Inflammatory macrophage treated with lipopolysaccharide for 1 hour (primary cell): Measurements from ENCODE around the gene CBX4.

Experiments
- DNase-seq, 2 donors: peaks; one replicate each; pipeline ENCODE4 v3.0.0-alpha.2; 2020 to 2022

CBX4 gene

DNA sequence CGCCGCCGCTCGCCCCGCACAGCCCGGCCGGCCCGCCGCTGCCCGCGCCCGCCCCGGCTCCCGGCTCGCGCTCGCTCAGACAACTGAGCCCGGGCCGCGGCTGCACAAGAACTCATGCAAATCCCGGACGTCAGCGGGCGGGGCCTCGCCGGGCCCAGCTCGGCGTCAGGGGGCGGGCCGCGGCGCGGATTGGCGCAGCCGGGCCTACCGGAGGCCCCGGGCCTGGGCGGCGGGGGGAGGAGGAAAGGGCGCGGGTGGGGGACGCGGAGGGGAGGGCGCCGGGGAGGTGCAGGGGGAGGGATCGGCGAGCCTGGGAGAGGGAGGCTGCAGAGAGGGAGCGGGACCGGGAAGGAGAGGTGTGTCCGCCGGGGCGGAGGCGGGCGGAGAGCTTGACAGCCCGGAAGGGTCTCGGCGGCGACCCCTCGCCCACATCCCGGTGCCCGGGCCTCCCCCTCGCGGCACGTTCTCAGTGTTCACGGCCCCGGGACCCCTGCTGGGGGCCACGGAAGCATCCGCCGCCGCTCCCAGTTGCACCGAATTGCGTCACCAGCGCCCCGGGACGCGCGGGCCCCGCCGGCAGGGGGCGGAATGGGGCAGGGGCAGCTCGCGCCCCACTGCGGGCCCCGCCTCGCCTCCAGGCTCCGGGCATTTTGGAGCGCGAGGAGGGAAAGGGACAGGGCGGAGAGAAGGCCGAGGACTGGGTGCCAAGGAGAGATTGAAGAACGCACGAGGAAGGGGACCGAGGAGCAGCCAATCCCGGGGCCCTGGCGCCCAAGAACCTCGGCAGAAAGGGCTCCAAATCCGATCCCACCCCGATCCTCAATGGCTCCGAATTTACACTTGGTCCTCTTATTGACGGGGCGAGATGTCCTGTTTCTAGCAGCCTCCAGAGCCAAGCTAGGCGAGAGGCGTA is at the start of gene CBX4:
CBX4 (minus strand) TSS at position 85 of the 913 bp plus-strand sequence. CDS start 189 bp downstream, outside the sequence.
- DNase-seq = peak; percentile 90 to 93

DNA sequence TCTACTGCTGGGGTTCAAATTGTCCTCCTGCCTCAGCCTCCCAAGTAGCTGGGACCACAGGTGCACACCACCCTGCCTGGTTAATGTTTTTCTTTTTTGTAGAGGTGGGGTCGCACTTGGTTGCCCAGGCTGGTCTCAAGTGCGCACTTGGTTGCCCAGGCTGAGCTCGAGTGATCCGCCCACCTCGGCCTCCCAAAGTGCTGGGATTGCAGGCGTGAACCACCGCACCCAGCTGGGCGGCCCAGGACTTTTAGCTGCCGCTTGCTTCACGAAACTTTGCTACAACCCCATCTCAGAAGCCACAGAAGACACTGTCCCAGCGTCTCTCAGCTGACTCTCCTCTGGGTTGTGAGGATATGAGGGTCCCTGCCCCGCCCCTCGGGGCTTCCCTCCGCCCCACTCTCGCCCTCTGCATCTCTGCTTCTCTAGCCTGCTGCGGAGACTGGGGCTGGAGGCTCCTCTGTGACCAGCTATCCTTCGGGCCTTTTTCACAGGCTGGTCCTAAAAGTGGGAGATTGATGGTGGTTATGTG is 48.8 kb upstream of the CBX4 start:
- DNase-seq = no peak

DNA sequence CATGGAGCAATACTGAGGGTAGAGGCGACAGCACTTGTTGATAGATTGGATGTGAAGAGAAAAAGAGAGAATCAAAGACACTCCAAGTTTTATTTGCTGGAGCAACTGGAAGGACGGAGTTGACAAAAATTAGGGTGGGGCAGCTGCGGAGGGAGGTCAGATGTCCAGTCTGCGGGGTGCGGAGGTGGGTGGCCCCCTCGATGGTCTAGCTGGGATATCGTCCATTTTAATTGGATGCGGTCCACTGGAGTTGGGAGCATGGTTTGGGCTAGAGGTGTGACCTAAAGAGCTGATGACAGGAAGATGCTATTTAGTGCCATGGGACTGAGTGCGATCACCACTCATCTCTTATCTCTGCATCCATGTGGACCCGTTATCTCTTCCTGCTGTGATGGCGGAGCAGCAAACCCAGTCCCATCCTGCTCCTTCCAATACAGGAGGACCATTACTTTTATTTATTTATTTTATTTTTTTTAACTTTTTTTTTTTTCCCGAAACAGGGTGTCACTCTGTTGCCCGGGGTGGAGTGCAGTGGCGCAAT is 48.3 kb upstream of the CBX4 start:
- no peak for DNase-seq

DNA sequence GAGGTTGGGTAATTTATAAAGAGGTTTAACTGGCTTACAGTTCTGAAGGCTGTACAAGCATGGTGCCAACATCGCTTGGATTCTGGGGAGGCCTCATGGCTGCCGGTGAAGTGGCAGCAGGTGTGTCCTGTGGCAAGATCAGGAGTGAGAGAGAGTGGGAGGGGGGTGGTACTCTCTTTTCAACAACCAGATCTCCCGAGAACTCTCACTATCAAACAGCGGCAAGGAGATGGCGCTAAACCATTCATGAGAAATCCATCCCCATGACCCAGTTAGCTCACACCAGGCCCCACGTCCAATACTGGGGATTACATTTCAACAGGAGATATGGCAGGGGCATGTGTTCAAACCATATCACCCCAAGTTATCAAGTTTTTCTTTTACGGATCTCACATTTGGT is 44.0 kb upstream of the CBX4 start:
- DNase-seq = no peak

DNA sequence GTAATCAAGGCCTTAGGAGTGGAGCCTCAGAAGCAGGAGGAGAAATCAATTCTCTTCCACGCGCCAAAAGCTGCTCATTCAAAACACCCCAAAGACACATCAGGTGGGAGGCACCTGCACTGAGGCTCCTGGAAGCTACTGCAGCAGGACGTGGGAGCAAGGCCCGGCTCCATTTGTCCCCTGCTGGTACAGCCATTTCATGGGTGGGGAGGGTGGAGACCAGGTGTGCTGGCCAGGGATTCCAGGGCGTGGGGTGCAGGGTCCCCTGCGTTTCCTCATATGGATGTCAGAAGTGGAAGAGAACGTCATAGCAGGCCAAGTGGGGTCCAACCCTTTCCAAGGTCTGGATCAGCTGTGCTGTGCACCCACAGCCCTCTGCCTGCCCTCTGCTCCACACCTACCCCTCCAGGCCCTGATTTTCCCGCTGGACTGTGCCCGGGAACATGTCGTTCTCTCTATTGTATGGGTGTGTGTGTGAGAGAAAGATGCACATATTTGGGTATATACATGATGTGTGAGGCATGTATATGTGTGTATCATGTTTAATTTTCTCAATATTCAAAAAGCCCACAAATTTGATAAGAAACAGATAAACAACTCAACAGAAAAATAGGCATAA is 39.2 kb upstream of the CBX4 start:
- DNase-seq = no peak

DNA sequence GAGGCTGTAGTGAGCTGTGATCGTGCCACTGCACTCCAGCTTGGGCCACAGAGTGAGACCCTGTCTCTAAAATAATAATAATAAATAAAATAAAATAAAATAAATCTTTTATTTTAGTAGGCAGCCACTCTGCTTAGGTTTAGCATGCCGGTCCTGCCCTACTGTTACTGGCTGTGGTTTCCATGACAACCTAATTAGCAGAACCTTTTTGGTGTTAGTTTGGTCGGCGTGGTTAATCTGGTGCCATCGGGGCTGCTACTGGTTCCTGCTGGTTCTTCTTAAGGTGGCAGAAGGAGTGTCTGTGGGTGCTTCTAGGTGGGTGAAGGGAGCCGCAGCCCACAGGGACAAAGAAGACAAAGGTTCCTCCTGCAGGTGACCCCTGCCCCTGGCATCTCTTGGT is 37.8 kb upstream of the CBX4 start:
- DNase-seq = no peak

DNA sequence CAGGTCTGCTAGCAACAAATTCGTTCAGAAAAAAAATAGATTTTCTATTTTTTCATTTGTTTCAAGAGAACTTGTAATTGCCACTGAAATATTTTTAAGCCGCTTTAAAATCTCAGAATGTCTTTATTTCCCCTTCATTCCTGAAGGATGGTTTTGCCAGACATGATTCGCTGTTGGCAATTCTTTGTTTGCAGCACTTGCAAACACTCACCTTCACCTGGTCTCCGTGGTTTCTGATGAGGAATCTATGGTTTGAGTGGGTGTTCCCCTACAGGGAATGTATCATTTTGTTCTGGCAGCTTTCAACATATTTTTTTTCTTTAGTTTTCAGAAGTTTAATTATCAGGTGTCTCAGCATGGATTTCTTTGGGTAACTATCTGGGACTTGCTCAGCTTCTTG is 36.3 kb upstream of the CBX4 start:
- DNase-seq = no peak

DNA sequence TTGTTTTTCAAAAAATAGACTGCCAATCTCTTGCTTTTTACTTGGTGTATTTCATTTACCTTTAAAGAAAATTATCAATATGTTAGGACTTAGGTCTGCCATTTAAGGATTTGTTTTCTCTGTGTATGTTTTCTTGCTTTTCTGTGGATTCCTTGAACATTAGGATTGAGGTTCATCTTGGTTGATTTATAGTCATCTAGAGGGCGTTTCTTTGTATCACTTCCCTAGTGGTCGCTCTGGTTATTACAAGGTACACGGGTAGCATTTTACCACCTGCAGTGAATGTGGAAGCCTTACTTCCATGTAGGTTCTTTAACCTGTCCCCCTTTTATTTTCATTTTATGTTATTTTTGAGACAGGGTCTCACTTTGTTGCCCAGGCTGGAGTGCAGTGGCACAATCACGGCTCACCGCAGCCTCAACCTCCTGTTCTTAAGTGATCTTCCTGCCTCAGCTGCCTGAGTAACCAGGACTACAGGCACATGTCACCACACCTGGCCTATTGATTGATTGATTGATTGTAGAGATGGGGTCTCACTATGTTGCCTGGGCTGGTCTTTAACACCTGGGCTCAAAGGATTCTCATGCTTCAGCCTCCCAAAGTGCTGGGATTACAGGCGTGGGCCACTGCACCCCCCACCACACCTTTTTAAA is 35.2 kb upstream of the CBX4 start:
- peak in 1 of 2 donors; percentile 46 for DNase-seq

DNA sequence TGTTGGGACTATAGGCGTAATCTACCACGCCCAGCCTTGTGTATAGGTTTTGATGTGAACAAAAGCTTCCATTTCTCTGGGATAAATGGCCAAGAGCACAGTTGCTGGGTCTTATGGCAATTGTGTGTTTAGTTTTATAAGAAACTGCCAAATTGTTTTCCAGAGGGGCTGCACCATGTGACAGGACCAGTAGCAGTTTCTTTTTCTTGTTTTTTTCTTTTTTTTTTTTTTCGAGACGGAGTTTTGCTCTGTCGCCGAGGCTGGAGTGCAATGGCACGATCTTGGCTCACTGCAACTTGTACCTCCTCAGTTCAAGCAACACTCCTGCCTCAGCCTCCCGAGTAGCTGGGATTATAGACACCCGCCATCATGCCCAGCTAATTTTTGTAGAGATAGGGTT is 34.3 kb upstream of the CBX4 start:
- no peak for DNase-seq

DNA sequence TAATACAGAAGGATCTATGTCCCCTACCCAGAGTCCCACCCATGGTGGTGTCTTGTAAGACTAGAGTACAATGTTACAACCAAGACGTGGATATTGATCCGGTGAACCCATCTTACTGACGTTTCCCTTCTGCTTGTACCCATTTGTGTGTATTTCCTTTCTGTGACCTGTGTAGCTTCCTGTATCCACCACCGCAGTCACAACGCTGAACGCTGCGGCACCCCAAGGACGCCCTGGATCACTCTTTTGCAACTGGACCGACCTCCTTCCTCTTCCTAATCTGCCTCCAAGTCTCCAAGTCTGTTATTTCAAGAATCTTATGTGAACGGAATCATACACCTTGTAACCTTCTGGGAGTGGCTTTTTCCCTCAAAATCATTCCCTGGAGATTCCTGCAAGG is 33.5 kb upstream of the CBX4 start:
- peak in 1 of 2 donors; percentile 2 for DNase-seq

DNA sequence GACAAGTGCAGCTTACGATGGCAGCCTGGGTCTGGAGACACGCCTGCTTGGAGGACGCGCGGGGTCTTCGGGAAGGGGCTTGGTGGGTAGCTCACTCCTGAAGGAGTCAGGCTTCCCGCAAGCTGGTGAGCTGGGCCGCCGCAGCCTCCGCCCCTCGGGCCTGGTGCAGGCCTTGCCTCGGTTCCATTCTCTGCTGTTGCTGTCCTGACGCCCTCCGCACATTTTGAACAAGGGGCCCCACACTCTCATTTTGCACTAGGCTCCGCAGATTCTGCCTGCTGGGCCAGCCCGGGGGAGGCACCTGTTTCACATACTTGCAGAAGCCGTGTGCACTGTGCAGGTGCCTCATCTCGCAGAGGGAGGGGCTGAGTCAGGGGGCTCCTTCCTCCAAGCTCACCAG is 31.9 kb upstream of the CBX4 start:
- no peak for DNase-seq

DNA sequence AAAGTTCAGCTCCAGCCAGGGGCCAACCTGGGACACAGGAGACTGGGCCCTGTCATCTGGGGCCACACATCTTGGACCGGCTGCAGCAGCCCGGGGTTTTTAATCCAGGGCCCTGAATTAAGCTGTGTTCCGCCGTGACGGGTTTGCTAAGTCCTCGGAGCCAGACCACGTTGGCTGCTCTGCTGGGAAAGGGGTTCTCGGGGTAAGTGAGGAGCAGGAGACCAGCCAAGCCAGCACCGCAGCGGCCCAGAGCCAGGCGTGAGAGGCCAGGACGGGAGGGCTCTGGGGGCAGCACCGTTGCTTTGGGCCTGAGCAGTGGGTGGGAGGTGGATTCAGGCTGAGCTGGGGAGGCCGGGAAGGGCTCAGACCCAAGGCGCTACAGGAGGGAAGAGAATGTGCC is 31.3 kb upstream of the CBX4 start:
- no peak for DNase-seq

DNA sequence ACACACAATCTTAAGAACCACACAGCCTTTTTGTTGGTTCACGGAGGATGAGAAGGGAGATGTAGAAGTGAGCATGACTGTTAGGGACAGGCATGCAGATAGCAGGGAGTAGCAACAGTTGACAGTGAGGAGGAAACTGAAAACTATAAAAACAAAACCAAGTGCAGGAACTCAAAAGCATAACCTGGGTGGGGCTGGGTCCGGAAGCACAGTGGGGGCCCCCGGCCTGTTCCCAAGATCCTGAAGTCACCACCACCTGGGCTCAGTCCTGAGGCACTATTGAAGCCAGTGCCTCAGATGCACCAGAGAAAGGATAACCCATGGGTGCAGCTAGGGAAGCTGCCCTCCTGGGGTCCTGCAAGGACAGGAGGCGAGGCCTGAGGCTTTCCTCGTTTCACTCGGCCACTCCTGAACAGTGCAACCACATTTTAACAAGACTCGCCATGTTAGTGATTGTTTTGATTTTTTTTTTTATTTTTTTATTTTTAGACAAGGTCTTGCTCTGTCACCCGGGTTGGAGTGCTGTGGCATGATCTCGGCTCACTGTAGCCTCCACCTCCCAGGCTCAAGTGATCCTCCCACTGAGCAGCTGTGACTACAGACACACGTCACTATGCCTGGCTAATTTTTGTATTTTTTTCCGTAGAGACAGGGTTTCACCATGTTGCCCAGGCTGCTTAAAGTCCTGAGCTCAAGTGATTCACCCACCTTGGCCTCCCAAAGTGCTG is 27.7 kb upstream of the CBX4 start:
- DNase-seq = no peak

DNA sequence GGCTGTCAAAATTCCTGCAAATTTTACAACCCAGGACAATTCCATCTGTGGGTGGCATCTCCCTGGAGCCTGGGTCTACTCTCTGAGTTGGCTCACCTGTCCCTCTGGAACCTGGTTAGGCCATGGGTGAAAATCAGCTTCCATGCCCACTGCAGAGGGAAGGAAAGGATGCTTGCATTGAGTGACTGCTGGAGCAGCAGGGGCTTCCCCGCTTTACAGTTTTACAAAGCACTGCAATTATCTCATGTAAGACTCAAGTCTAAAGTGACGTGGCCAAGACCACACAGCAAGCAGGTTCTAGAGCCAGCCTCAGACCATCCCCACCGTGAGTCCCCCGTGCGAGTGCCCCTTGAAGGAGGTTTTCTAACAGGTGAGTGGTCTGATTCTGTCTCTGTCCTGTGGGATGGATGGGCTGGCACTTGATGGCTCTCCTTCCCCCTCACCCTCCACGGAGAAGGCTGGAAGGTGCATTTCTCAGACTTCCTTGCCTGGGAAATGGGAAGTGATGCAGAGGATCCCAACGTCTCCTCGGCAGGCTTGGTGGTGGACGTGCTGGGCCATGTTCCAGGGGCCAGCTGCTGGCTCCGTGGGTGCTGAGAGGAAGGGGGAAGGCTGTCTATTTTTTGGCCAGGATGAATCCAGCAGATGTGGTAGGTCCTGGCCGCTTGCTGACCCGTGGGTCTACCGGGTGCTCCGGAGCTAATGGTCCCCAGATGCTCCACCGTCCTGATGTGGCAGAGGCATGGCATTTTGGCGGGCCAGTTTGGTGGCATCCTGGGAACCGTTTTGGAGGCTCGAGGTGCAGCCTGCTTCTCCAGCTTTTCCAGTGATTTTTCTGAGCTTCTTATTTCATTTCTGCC is 26.3 kb upstream of the CBX4 start:
- no peak for DNase-seq

DNA sequence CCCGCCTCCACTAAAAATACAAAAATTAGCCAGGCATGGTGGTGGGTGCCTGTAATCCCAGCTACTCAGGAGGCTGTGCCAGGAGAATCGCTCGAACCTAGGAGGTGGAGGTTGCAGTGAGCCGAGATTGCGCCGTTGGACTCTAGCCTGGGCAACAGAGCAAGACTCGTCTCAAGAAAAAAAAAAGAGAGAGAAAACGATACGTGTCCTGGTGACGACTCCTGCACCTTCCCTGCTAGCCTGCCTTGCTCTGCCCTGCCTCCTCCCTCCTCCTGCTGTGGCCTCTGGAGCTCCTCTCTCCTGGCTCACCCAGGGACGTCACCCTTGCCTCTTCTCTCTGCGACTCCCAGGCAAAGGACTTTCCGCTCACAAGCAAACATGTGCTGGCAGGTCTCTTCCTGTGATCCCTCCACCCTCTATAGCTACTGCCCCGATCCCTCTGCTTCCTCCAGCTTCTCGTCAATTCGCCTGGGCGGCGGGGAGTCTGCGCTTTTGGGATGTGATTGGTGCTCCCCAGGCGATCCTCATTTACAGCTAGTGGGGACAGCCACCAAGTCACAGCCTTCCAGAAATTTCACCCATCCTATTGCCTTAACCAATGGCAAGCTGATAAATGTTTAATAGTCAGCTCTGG is 25.5 kb upstream of the CBX4 start:
- no peak for DNase-seq

DNA sequence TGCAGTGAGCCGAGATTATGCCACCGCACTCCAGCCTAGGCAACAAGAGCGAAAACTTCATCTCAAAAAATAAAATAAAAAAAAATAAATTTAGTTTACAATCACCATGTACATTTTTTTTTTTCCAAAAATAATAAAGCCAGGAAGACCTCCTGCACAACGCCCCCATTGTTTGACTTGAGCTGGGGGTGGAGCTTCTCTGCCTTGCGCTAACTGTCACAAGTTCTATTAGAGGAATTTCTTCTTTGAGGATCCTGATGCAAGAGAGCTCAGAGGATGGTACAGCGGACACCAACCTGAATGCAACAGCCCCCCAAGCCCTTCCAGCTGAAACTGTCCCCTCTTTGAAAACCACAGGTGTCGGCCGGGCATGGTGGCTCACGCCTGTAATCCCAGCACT is 24.9 kb upstream of the CBX4 start:
- no peak for DNase-seq

DNA sequence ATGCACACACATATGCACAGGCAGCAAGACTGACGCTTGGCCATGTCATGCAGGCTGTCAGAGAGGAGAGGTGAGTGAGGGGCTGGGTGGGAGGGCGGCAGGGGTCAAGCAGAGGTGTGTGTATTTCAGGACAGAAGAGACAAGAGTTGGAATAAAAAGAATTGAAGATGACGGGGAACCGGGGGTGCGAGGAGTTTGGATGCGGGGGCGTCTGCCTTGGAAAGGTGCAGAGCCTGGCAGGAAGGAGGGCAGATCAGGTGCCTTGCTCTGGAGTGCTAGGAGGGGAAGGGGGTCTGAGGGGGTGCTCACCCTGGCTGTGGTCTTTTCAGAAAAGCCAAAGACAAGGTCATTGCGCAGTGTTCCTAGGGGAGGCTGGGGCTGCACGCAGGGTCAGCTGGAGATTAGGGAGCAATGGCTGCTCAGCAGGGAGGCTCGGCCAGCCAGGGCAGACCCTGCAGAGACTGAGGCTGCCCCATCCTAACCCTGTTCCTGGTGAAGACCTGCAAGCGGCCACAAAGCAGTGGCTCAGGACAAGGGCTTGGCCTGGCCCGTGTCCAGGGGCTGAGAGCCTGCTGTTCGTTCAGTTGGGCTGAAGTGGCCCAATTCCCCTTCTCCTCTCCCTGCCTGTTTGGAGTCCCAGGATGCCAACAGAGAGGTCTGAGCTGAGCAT is 23.7 kb upstream of the CBX4 start:
- no peak for DNase-seq

DNA sequence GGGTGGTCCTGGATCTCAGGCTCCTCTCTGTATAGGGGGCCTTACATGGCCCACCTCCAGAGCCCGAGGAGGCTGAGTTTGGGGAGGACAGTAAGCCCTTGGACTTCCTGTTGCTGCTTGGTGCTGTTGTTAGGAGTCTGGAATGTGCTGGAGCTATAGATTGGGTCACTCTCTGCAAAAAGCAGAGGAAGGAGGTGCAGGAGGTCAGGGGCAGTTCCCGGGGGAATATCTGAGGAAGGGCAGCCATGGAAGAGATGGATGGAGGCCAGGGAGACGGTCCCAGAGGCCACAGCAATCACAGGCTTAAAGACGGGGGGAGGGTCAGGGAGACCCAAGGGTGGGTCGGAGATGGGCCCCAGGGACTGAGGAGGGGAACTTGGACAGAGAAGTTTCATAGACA is 23.0 kb upstream of the CBX4 start:
- DNase-seq = no peak

DNA sequence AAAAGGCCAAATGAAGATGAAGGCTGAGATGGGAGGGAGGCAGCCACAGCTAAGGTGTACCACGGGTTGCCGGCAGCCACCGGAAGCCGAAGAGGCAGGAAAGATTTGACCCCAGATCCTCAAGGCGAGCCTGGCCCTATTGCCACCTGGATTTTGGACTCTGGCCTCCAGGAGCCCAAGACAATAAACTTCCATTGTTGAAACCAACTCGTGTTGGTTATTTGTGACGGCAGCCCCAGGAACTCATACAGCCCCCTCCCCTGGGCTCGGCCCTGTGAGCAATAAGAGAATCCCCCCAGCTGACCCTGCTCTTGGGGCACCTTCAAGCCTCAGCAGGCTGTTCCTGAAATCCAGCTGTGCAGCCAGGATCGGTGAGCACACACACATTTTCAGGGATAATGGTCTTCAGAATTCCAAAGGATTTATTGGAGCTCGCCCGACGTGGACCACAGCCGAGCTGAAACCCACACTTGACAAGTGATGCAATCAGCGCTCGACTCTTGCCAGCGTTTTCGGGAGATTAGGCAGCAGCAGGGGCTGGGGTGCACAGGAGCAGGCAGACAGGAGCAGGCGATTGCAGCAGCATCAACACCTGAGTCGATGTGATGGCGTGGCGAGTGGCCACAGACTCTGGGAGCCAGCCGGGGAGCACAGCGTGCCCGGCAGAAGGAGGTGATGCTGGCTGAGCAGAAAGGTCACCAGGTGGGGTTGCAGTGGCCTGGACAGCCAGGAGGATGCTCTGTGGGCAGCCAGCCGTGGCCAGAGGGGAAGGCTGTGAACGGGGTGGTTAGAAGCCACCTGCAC is 22.4 kb upstream of the CBX4 start:
- DNase-seq = no peak
